ENCODE results near the gene EIF4G1.
A peak's percentile ranks its signal among the peaks of the same experiment; 100 is the strongest.

The EIF4G1 gene

DNA sequence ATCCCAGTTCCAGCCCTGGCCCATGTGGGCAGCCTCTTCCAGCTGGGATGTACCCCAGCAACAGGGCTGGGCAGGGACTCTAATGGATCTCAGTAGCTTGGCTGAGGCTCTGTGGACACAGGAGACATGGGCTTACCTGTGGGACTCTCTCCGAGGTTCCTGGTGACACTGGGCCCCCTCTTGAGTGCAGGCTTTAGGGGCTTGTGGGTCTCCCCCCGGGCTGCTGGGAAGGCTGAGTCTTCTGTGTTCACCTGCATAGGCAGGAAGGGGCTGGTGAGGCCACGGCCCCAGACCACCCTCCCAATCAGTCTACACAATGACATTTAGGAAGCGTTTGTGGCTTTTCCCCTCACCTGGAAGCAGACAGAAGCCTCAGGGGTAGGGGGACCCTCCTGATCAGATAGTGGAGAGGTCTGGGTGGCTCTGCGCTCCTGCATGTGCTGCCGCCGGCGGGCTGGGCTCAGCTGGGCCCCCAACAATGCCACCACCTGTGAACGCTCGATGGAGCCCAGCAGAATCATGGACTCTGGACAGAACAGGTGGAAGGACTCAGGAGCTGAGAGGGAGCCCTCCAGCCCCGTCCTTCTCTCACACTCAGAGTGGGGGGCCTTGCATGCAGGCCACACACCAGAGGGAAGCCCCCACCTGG lies 38.6 kb downstream of the EIF4G1 start:
- no peak for DNase-seq

DNA sequence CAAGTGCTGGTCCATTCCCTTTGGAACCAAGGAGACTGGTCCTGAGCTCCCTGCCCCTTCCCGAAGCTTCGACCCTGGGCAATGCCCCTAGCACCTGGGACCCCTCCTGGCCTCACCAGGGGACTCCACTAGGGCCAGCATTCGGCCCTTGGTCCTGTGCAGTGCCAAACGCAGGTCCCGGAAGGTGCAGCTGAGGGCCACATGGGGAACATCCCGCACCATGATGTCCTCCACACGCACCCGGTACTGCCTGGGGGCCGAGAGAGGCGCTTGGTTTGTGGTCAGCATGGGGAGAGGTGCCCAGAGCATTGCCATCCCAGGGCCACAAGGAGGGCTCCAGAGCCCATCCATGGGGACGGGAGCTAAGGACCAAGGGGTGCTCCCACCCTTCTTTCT lies 39.1 kb downstream of the EIF4G1 start:
- no peak for DNase-seq

DNA sequence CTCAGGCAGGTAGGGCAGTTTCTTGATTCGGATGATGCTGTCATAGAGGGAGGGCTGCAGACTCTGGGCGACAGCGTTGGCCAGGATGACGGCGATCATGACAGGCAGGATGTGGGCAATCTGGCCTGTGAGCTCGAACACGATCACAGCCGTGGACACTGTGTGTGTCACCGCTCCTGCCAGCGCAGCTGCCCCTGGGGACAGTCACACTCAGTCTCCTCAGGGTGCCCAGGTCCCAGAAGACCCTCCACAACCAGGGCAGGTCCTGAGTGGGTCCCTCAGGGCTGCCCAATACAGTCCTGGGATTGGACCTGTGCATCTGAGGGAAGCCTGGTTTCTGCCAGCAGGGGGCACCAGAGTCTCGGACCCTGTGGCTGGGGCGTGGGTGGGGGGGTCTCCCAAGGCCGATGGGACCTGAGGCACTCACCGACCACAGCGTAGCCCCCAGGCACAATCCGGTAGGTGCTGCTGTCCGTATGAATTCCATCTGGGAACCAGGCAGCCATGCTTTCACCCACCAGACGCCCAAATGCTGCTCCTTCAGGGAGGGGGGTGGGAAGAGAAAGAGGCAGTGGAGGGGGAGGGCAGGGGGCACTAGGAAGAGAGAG lies 39.8 kb downstream of the EIF4G1 start:
- peak; percentile 64 for DNase-seq

DNA sequence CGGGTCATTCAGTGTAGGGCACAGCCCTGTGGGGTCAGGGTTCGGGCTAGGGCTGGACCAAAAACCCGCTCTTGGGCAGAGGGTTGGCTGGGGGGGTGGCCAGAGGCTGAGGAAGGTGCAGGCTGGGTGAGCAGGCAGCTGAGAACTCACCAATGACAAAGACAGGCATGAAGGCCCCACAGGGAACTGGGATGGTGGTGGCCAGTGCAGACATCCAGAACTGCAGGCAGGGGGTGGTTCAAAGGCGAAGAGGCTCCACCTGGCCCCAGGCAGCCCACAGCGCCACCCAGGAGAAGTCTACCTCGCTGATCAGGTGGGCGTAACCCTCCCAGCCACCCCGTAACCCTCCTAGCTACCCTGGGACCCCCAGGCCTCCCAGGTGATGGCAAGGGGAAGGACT lies 40.3 kb downstream of the EIF4G1 start:
- no peak for DNase-seq

DNA sequence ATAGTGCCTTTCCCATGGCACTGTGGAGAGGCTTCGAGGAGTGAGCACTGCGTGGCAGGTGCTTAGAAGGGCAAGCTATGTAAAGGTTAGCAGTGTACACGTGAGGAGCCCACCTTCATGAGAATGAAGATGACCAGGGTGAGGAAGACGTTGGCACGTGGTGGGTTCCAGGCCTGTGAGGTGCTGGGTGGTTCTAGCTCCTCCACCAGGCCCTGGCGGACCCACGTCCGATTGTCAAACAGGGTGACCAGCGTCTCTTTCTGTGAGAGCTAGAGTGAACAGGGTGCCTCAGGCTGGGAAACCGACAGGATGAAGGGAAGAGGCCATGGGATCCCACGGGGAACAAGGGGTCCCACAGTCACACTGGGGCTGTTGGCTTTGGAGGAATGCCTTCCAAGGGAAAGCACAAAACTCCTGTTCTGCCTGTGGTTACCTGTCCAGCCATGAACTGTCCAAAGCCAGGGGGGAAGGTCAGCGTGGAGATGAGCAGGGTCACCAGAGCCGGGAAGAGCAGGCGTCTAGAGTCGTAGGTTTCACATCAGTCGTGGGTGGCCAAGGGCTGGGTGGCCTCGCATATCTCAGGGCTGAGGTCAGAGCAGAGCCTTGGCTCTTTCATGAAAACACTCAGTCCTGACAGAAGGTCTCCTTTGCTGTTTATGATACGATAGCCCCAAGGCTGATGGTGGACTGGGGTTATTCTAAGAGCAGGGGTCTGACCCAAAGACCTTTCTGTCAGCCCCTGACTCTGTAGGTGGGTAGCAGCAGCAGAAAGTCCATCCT lies 41.0 kb downstream of the EIF4G1 start:
- DNase-seq = no peak

DNA sequence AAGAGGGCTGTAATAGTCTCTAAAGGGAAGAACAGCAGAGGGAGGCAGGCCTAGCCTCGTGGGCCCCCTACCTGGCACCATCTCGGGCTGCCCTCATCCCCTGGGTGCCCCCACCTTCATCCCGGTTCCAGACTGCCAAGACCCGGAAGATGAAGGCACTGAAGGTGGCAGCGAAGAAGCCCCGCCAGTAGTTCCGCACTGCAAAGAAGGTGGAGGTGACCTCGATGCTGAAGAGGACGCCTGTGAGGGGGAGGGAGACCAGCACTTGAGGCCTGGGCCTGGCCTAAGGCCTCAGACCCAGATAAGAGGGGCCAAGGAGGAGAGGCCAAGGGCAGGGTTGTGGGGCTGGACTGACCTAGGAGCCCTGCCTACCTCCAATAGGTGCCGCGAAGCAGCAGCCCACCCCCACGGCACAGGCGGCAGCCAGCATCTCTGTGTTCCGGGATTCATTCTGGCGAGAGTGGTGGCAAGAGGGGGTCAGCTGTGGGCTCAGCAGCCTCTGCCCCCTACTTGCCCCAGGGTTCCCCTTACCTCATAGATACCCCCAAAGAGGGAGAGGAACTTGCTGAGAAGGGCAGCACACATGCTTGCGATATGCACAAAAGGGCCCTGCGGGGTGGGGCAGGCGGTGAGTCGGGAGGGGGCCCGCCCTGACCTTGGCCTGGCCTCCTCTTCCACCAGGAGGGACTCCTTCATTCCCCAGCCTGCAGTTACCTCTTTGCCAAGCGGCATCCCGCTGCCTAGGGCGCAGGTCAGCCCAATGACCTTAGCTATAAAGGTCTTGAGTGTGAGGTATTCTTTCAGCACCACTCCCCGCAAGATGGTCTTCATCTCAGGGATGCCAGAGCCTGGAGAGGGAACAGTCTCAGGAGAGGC lies 43.1 kb downstream of the EIF4G1 start:
- no peak for DNase-seq

DNA sequence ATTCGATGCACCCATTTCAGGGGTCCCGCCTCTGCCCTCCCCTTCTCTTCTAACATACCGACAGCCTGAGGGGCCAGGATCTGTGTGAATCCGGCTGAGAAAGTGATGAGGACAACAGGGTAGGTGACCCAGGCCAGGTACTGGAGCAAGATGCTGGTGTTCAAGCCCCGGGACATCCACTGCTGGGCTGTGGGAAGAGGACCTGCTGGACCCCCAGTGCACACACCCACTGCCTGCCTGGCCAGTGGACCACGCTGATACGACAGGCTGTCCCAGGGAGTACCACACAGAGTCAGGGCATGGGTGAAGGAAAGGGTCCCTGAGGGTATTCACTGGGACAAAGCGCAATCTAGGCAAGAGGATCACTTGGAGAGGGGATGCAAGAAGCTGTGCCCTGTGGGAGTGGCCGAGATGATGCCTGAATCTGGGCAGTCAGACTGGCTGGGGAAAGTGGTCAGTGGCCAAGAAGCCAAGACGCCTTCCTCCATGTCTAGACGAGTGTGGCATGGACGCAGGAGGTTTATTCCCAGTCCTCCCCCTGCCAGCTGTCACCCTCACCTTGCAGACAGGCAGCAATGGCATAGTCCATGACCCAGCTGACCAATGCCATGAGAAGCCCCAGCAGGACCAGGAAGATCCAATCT lies 43.8 kb downstream of the EIF4G1 start:
- DNase-seq = no peak

- DNase-seq = no peak
Measured at GRCh38 chr3:184358921-184359350, 44.5 kb downstream of the EIF4G1 start.

DNA sequence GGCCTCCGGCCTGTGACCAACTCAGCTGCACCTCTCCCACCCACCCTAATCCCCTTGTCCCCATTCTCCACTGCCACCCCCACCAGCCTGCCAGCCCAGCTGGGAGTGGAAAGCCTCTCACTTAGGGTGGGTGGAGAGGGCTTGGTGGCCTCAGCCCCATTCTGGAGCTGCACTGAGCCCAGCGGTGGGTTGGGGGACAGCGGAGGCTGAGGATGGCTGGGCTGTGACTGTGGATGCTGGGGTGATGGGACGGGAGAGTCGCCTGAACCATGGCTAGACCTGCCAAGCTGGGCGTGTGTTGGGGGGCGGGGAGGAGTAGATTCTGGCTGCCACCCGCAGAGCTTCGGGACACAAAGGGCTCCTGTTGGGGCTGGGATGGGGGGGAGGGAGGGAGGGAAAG lies 45.2 kb downstream of the EIF4G1 start:
- DNase-seq = no peak

- no peak for DNase-seq
Measured at GRCh38 chr3:184360070-184360928, 45.9 kb downstream of the EIF4G1 start.

DNA sequence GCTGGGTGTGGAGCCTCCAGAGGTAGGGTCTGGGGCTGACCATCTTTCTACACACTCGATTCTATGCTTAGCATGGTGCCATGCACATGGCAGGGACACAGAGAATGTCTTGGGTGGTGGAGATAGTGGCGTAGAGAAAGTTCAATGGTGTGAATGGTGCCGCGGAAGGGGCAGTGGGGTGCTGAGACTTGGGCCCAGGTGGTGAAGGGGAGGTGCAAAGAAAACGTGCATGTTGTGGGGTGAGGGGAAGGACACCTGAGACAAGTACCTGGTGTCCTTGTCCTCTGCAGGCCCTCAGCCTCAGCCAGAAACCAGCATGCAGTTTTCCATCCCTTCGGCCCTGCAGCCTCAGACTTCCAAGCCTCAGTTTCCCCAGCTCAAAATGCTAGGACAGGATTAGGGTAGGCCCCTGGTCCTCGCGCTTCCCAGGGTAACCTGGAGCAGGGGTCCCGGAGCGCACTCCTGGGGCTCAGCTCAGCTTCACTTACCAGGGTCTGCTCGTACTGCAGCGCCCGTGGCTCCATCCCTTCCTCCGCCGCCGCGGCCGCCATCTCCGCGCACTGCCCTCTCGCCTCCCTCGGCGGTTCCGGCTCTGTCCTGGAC lies 46.6 kb downstream of the EIF4G1 start:
- DNase-seq = no peak

GRCh38 chr3:184361532-184361931 lies 47.1 kb downstream of the EIF4G1 start, which contains the start of the genes CLCN2 and POLR2H:
TSS of gene CLCN2 (minus strand) at chr3:184361605. CDS start at chr3:184361479, 126 bp downstream.
TSS of gene POLR2H (plus strand) at chr3:184361710. CDS start at chr3:184363493, 1,783 bp downstream.
- no peak for DNase-seq

DNA sequence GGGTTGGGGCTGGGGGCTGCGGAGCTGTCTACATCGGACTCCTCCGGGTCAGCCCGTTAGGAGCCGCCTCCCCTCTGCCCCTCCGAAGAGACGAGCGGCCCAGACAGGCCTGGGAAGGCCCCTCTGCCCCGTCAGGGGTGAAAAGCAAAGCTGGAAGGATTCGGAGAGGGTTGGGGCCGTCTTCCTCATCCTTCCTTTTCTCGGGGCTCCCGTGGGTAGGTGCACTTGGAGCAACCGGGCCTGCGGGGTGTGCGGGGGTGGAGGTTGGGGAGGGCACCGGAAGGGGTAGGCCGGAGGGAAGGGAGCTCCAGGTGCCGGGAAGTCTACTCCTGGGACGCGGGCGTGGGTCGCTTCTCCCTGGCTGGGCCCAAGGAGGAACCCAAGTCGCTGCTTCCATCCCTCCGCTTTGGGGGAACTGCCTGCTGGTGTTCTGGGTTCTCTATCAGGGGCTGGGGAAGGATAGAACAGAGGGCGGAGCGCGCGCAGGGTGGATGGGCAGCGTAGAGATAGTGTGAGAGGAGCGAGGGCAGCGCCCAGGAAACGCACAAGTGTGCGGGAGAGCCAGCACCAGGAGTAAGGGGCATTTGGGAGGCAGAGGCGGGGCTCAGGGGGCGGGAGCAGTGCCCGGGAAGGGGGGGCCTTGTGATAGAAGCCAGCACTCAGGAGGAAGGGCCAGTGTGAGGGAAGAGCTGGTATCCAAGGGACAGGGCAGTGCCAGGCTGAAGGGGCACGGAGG lies 47.7 kb downstream of the EIF4G1 start:
- peak; percentile 62 for DNase-seq

GRCh38 chr3:184362668-184363546 lies 48.5 kb downstream of the EIF4G1 start:
- peak; percentile 94 for DNase-seq

- DNase-seq = no peak
Measured at GRCh38 chr3:184366619-184367289, 52.3 kb downstream of the EIF4G1 start.

- DNase-seq = no peak
Measured at GRCh38 chr3:184368116-184368515, 53.7 kb downstream of the EIF4G1 start.

DNA sequence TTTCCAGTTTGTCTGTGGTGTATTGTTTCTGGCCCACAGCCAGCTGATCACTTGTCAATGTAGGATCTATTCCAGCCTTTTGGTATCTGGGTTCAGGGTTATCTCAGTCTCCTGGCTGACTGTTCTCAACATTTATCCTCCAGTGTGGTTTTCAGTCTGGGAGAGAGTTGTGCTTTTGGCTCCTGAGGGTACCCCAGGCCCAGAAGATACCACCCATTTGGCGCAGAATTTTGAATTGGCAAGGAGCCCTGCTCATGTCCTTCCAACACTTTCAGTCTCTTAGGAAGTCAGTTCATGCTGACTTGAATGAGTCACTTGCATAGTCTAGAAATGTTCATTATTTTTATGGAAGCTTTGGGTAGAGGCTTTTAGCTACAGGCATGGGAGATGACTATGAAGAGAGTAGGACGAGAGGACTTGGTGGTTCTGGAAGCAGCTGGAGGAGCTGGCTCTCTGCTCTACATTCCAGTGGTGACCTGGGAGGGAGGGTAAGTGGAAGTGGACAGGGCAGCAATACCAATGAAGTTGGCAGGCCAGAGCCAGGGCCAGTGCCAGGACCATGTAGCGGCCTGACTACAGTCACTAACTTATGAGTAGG lies 54.3 kb downstream of the EIF4G1 start:
- no peak for DNase-seq

DNA sequence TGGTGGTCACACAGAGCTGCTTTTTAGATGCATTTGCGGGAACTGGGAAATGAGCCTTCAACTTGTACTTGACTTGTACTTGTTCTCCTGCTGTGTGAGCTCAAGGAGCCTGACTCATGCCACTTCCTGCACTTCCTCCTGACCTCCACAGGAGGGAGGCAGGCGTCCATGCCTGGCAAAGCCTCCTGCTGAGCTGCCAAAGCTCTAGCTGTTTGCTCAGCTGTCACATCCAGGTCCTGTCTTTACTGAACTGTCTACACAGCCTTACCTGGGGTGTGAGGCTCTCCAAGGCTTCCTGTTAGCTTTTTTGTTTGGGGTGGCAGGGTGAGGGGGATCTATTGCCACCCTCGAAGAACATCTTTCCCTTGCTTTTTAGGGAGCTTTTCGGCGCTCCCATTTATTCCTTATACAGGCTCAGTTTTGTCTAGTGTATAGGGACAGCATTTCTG lies 57.2 kb downstream of the EIF4G1 start:
- DNase-seq = no peak

All from activated CD4-positive, CD25-positive, alpha-beta regulatory T cell treated with anti-CD3 and anti-CD28 coated beads, Interleukin-2, amount 50 U/mL, for 72 hours (primary cell).